Choroid plexus epithelial cell (primary cell): ENCODE results near the gene CCDC175.

Experiments
- DNase-seq: peaks from one replicate; pipeline ENCODE4 v3.0.0-alpha.2; 2010; ENCODE audit warnings: low read depth
- H3K4me3 ChIP-seq: 2 replicates; pipeline ENCODE4 v1.5.1; 2011; ENCODE audit warnings: low read depth, mild to moderate bottlenecking, control low read depth, low read length, moderate library complexity
- CTCF ChIP-seq: conservative IDR thresholded peaks from 2 replicates; pipeline ENCODE4 v1.5.1; 2011; ENCODE audit warnings: low read depth, mild to moderate bottlenecking, control low read depth, inconsistent platforms, low read length, moderate library complexity

Gene CCDC175

GRCh38 chr14:59461891-59462290 is 114.7 kb downstream of the CCDC175 start:
- no peak for DNase-seq
- H3K4me3 ChIP-seq = no peak overlapping the region
- no peak for TF ChIP-seq CTCF

- no peak overlapping the region for H3K4me3 ChIP-seq
These were observed 116.2 kb downstream of the CCDC175 start for GRCh38 chr14:59460378-59460777.

GRCh38 chr14:59458486-59458885 is 118.1 kb downstream of the CCDC175 start:
- TF ChIP-seq CTCF = no peak
- no peak overlapping the region for H3K4me3 ChIP-seq
- no peak for DNase-seq

More at GRCh38 chr14:59460378-59460777, 116.2 kb downstream of the CCDC175 start:
- TF ChIP-seq CTCF = no peak
- DNase-seq = no peak

- no peak for TF ChIP-seq CTCF
These were observed 121.2 kb downstream of the CCDC175 start for GRCh38 chr14:59455411-59455810.

More at GRCh38 chr14:59455411-59455810, 121.2 kb downstream of the CCDC175 start:
- DNase-seq = no peak
- H3K4me3 ChIP-seq = no peak overlapping the region
